GM18861 (cell line): ENCODE data around the gene CLCNKB.
"Not testable (repeated sequence)": the region's sequence is repeated elsewhere in the genome, so short reads cannot be mapped to it uniquely, and the experiment has no call there.

Experiments used
- ATAC-seq: cut with Tn5 transposase; IDR thresholded peaks from one replicate; pipeline ENCODE4 v1.9.1; 2021; ENCODE audit not compliant: unreplicated experiment

Gene CLCNKB

GRCh38 chr1:16014509-16015482 lies 28.8 kb upstream of the CLCNKB start:
- ATAC-seq: no peak

- ATAC-seq: no peak
Measured at GRCh38 chr1:16015491-16015890, 28.1 kb upstream of the CLCNKB start.

- ATAC-seq: no peak
Measured at GRCh38 chr1:16015960-16016901, 27.4 kb upstream of the CLCNKB start.

GRCh38 chr1:16017076-16017460 lies 26.5 kb upstream of the CLCNKB start:
- no peak for ATAC-seq

- ATAC-seq: no peak
Measured at GRCh38 chr1:16017461-16018303, 25.9 kb upstream of the CLCNKB start, which contains the start of gene HSPB7. HSPB7 (minus strand) TSS chr1:16018043; CDS start chr1:16017963, 80 bp downstream.

- ATAC-seq: no peak
Measured at GRCh38 chr1:16018308-16018707, 25.3 kb upstream of the CLCNKB start.

- ATAC-seq: no peak
Measured at GRCh38 chr1:16018749-16019643, 24.6 kb upstream of the CLCNKB start.

- no peak for ATAC-seq
Measured at GRCh38 chr1:16019644-16020277, 23.8 kb upstream of the CLCNKB start.

- no peak for ATAC-seq
Measured at GRCh38 chr1:16020325-16020724, 23.3 kb upstream of the CLCNKB start.

GRCh38 chr1:16020878-16021277 lies 22.7 kb upstream of the CLCNKB start:
- ATAC-seq: not testable (repeated sequence)

- no peak for ATAC-seq
Measured at GRCh38 chr1:16021681-16022080, 21.9 kb upstream of the CLCNKB start, which contains the start of gene CLCNKA. CLCNKA (plus strand) TSS chr1:16022036; CDS start chr1:16022620, 584 bp downstream.

- no peak for ATAC-seq
Measured at GRCh38 chr1:16022393-16022792, 21.2 kb upstream of the CLCNKB start.

- ATAC-seq: no peak
Measured at GRCh38 chr1:16023050-16023653, 20.4 kb upstream of the CLCNKB start.

- not testable (repeated sequence) for ATAC-seq
Measured at GRCh38 chr1:16026302-16026701, 17.3 kb upstream of the CLCNKB start.

- no peak for ATAC-seq
Measured at GRCh38 chr1:16026723-16027484, 16.7 kb upstream of the CLCNKB start.

GRCh38 chr1:16028237-16029002 lies 15.2 kb upstream of the CLCNKB start:
- no peak for ATAC-seq

GRCh38 chr1:16029003-16029268 lies 14.6 kb upstream of the CLCNKB start:
- ATAC-seq: not testable (repeated sequence)
